Measurements from ENCODE around the gene IL10RB.
A peak's percentile ranks its signal among the peaks of the same experiment; 100 is the strongest.
"Not testable (repeated sequence)": the region's sequence is repeated elsewhere in the genome, so short reads cannot be mapped to it uniquely, and the experiment has no call there.

Gene IL10RB

DNA sequence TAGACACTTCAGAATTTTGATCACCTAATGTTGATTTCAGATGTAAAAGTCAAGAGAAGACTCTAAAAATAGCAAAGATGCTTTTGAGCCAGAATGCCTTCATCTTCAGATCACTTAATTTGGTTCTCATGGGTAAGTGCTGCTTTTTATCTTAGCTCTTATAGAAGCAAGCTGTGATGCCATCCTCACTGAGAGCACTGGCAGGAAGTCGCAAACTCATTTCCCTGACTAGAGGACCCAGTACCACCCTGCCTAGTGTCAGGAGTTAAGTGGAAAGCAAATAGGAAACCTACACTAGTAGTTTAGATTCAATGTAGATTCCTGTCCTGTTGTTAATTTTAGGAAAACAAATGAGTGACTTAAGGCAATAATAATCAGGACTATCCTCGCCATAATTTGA lies 24.3 kb upstream of the IL10RB start:
- peak; percentile 42 for DNase-seq

DNA sequence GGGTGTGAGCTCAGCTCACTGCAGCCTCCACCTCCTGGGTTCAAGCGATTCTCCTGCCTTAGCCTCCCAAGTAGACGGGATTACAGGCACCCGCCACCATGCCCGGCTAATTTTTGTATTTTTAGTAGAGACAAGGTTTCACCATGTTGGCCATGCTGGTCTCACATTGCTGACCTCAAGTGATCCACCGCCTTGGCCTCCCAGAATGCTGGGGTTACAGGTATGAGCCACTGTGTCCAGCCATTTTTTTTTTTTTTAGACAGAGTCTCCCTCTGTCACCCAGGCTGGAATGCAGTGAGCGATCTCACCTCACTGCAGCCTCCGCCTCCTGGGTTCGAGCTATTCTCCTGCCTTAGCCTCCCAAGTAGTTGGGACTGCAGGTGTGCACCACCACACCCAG lies 23.3 kb upstream of the IL10RB start:
- DNase-seq, result not testable (repeated sequence)

DNA sequence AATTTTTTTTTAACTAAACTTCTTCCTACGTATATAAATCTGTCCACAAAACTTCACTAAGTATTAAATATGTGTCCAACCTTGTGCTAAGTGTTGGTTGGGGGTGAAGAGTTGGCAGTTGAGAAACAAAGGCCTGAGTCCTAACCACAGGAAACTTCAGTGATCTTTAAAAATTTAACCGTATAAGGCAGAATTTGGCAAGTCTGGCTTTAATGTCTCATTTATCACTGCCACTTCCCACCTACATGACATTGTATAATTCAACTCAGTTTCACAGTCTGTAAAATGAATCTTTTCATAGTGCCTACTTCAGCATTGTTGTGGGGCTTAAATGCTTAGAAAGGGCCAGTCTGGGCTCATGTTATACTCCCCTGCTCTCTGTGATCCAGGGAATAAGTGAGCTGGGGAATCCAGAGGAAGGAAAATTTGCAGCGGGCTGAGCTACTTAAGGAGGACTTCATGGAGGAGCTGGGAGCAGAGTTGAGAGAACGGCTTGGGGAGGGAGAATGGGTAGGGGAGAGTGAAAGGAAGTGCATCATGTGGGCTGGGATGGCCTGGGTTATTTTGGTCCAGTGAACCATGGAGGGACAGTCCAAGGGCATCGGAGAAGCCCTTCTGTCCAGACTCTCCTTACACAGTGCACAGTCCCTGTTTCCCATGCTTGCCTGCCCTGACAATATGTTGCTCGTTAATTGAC lies 21.9 kb upstream of the IL10RB start:
- no peak for DNase-seq

DNA sequence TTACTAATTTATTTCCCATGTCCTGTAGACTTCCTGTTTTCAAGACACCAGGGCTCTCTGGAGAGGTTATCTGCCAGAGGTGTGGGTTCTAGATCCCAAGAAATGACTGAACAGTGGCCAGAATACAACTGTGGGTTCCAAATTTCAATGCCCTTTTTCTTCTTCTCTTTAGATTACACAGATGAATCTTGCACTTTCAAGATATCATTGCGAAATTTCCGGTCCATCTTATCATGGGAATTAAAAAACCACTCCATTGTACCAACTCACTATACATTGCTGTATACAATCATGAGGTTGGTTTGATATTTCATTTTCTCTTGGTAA lies 21.4 kb upstream of the IL10RB start:
- DNase-seq, result no peak

DNA sequence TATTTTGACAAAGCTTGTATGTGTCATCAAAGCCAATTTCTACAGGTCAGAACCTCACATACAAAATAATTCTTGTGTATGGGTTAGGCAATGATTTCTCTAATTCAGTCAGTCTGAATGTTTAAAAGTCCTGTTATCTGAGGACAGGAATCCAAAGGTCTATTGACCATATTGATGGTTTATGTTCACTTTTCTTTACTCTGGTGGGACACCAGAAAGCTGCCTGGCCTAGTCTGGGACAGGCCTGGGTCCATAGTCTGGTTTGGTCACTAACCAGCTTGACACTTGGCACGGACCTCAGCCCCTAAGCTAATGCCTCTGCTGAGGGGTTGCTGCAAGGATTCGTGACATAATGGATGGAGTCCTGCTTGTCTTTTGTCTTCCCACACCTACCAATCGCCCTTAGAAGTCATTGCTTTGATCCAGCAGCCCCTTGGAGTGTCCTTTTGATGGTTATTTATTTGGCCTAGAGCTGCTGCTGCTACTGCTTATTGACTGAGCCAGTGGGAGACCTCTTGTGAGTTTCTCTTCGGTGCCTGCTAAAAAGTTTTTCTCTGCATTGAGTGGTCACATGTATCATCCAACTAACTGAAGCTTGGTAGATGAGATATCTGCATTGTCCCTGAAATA lies 20.8 kb upstream of the IL10RB start:
- no peak for DNase-seq

DNA sequence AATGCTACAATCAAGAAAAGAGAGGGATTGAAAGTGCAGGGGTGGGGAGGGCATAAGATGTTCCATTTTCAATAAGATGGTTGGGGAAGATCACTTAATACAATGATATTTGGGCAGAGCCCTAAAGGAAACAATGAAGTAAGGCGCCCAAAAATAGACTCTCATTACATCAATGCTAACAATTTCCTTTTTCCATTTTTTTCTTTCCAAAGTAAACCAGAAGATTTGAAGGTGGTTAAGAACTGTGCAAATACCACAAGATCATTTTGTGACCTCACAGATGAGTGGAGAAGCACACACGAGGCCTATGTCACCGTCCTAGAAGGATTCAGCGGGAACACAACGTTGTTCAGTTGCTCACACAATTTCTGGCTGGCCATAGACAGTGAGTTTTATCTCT lies 19.7 kb upstream of the IL10RB start:
- no peak for DNase-seq

DNA sequence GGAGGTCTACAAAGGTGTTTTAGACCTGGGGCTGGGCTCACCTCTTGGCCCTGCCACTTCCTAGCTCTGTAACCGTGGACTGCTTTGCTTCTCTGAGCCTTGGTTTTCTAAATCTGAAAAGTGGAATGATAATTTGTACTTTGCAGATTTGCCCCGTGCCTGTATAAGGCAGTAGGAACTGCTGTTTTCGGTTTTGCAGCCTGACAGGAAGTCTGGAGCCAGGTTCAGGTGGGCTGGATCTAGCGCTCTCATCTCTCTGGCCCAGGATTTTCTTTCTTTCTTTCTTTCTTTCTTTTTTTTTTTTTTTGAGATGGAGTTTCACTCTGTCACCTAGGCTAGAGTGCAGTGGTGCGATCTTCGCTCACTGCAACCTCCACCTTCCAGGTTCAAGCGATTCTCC lies 19.2 kb upstream of the IL10RB start:
- DNase-seq, result no peak

DNA sequence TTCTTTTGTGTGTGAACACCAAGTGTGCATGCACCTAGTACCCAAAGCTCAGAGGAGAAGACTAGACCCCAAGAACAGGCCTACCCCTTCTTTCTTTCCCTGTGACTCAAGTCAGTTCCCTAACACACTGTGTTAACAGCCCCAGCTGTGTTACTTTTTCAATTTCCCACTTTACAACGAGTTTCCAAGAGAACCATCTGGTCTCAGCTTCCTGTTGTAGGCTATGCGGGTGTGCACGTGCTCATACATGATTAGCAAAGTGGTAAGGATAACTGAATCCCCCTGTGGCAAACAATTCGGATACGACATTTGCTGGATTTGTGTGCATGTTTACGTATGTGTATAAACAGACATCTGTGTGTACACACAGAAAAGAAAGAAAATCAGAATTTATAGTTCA lies 18.6 kb upstream of the IL10RB start:
- DNase-seq, result no peak

DNA sequence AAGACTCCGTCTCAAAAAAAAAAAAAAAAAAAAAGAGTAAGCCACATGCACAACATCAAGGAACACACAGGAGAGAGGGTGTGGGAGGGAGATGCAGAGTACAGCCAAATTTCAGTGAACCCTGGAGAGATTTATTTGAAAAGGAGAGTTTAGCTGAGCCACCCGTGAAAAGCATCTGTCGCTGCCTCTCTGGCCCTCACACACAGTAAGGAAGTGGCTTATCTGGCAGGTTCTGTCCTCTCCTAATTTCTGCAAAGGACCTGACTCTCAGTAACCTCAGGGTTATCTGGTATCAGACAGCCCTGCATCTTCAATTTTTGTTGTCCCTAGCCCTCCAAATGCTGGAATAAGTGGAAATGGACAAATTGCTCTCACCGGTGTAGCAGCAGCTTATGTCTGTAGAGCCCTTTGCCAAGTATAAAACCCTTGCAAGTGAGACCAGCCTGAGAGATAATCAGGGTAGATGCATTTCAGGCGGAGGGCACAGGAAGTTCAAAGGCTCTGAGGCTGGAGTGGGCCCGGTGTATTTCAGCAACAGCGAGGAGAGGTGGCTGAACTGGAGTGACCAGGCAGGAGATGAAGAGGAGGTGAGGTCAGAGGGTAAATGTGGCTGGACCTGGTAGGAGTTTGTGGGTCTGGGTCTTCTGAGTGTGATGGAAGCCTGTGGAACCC lies 16.7 kb upstream of the IL10RB start:
- DNase-seq, result no peak

DNA sequence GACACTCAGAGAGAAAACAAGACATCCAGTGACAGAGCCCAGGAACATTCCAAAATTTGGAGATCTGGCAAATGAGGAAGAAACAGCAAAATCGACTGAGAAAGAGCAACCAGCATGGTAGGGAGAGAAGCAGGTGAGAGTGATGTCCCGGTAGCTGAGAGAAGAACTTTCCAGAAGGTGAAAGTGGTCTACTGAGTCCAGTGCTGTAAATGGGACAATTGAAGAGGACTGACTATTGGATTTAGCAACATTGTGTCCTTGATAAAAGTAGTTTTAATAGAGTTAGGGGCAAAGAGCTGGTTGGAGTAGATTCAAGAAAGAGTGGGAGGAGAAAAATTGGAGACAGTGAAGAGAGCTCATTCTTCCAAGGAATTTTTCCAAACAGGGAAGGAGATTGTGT lies 15.0 kb upstream of the IL10RB start:
- no peak for DNase-seq

DNA sequence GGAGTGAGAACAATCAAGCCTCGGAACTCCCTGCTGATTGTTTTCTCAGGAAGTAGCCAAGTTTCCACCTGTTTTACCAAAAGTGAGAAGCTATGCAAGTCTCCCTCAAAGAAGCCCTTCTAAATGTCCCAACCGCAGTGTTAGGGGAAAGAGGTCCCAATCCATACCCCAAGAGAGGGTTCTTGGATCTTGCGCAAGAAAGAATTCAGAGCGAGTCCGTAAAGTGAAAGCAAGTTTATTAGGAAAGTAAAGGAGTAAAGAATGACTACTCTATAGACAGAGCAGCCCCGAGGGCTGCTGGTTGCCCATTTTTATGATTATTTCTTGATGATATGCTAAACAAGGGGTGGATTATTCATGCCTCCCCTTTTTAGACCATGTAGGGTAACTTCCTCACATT lies 12.8 kb upstream of the IL10RB start:
- not testable (repeated sequence) for DNase-seq

DNA sequence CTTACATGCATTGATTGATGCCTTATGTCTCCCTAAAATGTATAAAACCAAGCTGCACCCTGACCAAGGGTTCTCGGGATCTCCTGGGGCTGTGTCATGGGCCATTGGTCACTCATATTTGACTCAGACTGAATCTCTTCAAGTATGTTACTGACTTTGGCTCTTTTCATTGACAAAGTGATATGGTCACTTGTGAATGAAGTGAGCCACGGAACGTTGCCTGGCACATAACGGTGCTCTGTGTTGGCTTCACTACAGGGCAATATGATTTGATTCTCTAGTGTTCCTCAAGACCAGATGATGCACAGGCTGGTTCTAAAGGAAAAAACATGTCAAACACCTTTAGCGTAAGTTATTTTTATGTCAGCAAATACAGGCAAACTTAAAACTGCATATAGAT lies 11.4 kb upstream of the IL10RB start:
- no peak for DNase-seq

DNA sequence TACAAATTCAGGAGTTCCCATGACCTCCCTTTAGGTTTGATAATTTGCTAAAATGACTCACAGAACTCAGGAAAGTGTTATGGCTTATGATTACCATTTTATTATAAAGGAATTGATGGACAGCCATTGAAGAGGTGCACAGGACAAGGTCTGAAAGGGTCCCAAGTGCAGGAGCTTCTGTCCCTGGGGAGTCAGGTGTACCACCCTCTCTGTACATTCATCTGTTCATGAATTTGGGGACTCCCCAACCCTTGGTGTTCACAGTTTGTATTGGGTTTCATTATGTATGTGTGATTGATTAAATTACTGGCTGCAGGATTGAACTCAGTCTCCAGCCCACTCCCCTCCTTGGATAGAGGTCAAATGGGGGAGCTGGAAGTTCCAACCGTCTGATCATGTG lies 10.8 kb upstream of the IL10RB start:
- DNase-seq, result no peak

DNA sequence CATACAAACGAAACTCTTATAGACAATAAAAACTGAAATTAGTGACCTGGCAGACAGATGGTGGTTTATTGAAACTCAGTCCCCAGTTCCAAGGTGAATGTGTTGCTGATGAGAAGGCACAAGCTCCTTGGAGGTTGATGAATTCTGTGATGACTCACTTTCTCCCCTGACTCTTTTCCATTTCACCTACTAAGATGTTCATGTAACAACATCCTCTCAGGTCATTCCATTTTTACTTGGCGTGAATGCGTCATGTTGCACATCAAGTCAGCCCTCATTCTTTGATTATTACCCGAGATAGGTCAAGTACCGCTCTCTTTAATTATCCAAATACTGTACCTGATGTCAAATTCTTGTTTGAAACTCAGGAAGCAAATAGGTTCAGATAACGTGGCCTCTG lies 10.1 kb upstream of the IL10RB start:
- DNase-seq, result no peak

DNA sequence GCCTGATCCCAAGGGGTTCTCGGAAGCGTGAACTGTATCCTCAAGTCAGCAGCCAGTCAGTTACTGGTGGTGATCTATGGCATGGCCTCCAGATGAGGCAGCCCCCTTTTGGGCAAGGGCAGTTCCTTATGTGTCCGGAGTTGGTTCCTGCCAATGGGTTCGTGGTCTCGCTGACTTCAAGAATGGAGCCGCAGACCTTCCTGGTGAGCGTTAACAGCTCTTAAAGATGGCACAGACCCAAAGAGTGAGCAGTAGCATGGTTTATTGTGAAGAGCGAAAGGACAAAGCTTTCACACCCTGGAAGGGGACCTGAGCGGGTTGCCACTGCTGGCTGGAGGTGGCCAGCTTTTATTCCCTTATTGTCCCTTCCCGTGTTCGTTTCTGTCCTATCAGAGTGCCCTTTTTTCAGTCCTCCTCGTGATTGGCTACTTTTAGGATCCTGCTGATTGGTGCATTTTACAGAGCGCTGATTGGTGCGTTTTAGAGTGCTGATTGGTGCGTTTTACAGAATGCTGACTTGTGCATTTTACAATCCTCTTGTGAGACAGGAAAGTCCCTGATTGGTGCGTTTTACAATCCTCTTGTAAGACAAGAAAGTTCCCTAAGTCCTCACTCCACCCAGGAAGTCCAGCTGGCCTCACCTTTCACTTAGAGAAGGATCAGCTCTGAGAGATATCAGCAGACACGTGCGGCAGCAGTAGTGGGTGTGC lies 8.9 kb upstream of the IL10RB start:
- no peak for DNase-seq

DNA sequence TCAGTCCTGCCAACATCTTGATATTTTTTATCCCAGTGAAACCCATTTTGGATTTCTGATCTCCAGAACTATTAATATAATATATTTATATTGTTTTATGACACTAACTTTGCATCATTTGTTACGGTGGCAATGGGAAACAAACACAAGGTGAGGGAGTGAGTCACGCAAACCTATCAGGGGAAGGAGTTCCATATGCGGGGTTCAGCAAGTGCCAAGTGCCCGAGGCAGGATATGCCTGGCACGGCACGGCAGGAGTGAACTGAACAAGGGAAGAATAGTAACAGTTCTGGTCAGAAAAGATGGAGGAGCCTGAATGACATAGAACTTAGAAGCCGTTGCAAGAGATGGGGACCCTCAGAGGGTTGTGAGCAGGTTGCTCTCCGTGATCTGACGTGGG lies 7.7 kb upstream of the IL10RB start:
- DNase-seq, result no peak

DNA sequence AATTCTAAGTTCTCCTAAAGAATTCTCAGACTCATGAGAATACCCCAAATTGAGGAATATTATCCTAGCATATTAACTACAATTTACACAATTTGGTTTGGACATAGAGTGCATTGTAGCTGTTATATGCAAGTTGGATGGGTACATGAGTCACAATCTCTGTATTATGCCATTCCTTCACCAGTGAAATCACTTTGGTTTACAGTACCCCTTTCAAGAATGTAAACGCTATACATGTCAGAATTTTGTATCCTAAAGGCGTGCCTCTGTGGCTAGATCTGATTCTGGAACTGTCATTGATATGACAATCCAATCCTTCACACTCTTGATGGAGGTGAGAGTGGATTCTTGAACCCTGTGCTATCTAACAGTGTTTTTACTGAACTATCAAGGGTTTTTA lies 6.7 kb upstream of the IL10RB start:
- DNase-seq, result no peak

DNA sequence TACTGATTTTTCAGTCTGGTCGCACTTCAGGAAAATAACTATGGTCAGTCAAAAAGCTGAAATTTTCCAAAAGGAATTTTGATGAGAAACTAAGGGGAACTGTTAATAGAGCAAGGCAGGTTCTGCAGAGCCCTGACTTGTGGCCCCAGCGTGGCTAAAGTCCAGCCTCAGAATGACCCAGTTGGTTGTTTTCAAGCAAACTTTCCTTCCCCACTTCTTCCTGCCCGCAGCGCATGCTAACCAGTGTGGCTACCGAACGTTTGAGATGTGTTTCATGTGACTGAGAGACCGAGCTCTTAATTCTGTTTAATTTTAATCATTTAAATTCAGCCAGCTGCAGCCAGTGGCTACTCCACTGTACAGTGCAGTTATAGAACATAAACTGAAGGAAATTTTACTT lies 6.2 kb upstream of the IL10RB start:
- DNase-seq, result no peak

DNA sequence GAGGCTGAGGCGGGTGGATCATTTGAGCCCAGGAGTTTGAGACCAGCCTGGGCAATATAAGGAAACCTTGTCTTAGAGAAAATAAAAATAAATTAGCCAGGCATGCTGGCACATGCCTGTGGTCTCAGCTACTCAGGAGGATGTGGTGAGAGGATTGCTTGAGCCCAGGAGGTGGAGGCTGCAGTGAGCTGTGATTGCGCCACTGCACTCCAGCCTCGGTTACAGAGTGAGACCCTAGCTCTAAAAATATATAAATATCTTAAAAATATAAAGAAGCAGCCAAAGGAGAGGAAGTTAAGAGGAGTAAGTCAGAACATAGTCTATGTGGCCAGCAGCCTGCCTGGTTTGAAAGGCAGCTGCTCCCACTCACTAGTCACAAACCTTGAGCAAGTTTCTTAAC lies 4.5 kb upstream of the IL10RB start:
- no peak for DNase-seq

DNA sequence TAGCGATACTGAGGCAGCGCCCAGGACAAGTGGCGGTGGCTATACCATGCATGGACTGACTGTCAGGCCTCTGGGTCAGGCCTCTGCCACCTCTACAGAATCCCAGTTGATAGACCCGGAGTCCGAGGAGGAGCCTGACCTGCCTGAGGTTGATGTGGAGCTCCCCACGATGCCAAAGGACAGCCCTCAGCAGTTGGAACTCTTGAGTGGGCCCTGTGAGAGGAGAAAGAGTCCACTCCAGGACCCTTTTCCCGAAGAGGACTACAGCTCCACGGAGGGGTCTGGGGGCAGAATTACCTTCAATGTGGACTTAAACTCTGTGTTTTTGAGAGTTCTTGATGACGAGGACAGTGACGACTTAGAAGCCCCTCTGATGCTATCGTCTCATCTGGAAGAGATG lies 3.2 kb upstream of the IL10RB start:
- DNase-seq, result no peak

DNA sequence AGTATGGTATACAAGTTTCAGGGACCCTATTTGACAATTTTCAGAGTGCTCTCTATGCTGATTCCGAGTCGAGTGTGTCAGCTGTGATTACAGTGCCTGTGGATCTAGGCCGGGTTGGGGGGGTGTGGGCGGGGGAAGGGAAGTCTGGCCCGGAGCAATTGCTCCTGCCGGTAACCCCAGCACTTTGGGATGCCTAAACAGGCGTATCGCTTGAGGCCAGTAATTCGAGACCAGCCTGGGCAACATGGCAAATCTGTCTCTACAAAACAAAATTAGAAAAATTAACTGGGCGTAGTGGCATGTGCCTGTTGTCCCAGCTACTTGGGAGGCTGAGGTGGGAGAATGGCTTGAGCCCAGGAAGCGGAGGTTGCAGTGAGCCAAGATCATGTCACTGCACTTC lies 1.6 kb upstream of the IL10RB start:
- DNase-seq, result no peak

DNA sequence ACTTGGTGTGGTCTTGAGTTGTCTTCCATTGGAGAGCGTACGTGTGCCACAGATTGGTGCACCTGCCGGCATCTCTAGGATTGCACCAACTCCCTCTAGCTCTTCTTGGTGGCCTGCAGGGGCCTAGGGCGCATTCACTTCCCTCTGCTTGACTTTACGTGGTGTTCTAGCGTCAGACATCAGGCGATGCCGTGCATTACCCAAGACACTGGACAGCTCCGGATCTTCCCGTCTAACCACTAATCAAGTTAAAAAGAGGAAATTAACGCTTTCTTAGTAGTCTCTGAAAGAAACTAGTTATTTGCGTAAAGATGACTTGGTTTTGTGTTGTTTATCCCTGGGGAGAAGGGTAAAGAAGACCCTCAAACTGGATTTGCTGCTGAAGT lies 510 bp upstream of the IL10RB start:
- DNase-seq, result no peak

DNA sequence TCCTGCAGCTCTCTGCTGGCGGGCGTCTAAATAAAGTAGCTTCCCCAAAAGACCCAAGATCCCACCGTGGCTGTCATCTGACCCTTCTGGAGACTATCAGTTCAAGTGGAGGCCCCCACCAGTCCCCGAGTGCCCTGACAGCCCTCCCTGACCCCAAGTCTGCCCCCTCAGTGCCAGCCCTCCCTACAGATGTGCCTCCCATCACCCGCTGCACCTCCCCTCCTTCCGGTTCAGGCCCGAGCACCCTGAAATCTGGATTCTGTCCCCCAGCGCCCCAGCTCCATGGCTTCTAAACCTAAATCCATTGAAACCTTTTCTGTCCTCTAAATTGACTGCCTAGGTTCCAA lies 595 bp downstream of the IL10RB start:
- no peak for DNase-seq

DNA sequence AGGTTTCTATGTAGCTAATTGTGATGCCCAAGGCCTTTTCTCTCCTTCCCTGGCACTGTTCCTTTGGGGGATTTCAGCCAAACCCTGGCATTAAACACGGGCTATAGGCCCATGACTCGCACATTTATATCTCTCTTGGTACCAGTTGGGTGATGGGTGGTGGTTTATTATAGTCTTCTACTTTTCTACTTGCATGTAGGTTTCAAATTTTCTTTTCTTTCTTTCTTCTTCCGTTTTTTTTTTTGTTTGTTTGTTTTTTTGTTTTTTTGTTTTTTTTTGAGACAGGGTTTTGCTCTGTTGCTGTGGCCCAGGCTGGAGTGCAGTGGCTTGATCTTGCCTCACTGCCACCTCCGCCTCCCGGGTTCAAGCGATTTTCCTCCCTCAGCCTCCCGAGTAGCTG lies 1.1 kb downstream of the IL10RB start:
- no peak for DNase-seq

DNA sequence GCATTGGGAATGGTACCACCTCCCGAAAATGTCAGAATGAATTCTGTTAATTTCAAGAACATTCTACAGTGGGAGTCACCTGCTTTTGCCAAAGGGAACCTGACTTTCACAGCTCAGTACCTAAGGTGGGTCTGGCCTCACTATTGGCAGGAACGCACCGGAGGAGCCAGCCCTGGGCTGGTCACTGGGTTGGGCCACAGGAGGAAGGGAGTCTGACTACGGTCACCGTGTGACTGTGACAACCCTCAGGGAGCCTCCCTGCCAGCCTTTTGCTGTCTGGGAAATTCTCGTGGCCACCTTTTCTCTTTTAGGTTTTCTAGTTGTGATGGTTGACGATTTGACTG lies 2.2 kb downstream of the IL10RB start:
- DNase-seq, result no peak

All from NCI-H2029 (cell line).